HUES6 (cell line): ENCODE data around the gene RAD51C.

ENCODE experiments used
- H3K27ac ChIP-seq: 2 replicates; pipeline ENCODE4 v1.7.0; 2013; ENCODE audit warnings: low read depth, mild to moderate bottlenecking, low read length, inconsistent platforms
- H3K27me3 ChIP-seq: 2 replicates; pipeline ENCODE4 v1.6.1; 2013; ENCODE audit warnings: low read length; ENCODE audit not compliant: control insufficient read depth, insufficient read depth
- H3K36me3 ChIP-seq: 2 replicates; pipeline ENCODE4 v1.6.1; 2013; ENCODE audit warnings: low read length; ENCODE audit not compliant: control insufficient read depth, insufficient read depth
- H3K4me1 ChIP-seq: 2 replicates; pipeline ENCODE4 v1.6.1; 2013; ENCODE audit warnings: low read length; ENCODE audit not compliant: control insufficient read depth, insufficient read depth
- H3K4me3 ChIP-seq: 2 replicates; pipeline ENCODE4 v1.5.1; 2013; ENCODE audit warnings: low read depth, low read length
- H3K9ac ChIP-seq: one replicate; pipeline ENCODE4 v1.6.1; 2013; ENCODE audit warnings: mild to moderate bottlenecking, low read length
- H3K9me3 ChIP-seq: 2 replicates; pipeline ENCODE4 v1.6.1; 2013; ENCODE audit warnings: low read depth, low read length; ENCODE audit not compliant: control insufficient read depth, insufficient read depth

RAD51C gene

DNA sequence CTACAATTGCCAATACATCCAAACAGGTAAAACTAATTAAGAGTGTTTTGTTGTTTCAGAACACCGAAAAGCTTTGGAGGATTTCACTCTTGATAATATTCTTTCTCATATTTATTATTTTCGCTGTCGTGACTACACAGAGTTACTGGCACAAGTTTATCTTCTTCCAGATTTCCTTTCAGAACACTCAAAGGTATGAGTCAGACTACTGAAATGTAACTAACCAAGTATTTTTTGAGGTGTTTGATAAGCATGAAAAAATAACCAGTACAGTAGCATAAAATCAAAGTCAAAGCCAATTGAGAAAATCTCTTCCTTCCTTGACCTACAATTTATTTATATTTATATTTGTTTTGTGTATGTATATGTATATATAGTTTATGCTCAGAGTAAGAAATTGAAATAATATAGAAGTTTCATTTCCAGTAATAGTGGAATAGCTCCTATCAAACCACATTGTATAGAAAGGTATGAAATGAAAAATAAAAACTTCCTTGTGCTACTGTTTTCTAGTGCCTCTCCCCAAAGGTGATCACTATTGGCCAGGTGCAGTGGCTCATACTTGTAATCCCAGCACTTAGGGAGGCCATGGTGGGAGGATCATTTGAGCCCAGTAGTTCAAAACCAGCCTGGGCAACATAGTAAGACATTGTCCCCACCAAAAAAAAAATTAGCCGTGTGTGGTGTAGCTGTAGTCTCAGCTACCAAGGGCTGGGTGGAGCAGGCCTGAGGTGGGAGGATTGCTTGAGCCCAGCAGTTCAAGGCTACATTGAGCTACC is 10.9 kb downstream of the RAD51C start:
- peaks cover 22% of the 10 kb centered on the region for H3K36me3 ChIP-seq
- no peak overlapping the region for H3K27ac ChIP-seq
- H3K27me3 ChIP-seq, result no peaks in the 10 kb centered on the region

DNA sequence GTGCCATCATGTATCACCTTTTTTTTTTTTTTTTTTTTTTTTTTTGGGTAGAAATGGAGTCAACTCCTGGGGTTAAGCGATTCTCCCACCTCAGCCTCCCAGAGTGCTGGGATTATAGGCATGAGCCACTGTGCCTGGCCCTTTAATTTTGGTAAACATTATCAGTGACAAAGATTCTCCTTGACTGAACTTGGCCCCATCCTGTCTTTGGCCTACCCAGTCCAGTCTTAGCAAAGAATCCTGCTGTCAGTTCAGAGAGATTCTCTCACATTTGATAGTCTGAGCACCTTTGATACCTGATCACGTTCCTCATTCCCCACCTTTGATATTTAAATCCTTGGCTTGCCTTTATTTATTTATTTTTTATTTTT is 11.5 kb downstream of the RAD51C start:
- Histone ChIP-seq H3K9me3 (no peaks in the 10 kb centered on the region), H3K4me1 (no peaks in the 10 kb centered on the region), H3K36me3 (peaks cover 22% of the 10 kb centered on the region), H3K27me3 (no peaks in the 10 kb centered on the region), H3K4me3 (no peak overlapping the region), H3K27ac (no peak overlapping the region), H3K9ac (no peak overlapping the region)

More for the DNA sequence above, 10.9 kb downstream of the RAD51C start:
- no peak overlapping the region for H3K4me3 ChIP-seq
- H3K9ac ChIP-seq, result no peak overlapping the region
- H3K4me1 ChIP-seq, result no peaks in the 10 kb centered on the region
- H3K9me3 ChIP-seq, result no peaks in the 10 kb centered on the region

DNA sequence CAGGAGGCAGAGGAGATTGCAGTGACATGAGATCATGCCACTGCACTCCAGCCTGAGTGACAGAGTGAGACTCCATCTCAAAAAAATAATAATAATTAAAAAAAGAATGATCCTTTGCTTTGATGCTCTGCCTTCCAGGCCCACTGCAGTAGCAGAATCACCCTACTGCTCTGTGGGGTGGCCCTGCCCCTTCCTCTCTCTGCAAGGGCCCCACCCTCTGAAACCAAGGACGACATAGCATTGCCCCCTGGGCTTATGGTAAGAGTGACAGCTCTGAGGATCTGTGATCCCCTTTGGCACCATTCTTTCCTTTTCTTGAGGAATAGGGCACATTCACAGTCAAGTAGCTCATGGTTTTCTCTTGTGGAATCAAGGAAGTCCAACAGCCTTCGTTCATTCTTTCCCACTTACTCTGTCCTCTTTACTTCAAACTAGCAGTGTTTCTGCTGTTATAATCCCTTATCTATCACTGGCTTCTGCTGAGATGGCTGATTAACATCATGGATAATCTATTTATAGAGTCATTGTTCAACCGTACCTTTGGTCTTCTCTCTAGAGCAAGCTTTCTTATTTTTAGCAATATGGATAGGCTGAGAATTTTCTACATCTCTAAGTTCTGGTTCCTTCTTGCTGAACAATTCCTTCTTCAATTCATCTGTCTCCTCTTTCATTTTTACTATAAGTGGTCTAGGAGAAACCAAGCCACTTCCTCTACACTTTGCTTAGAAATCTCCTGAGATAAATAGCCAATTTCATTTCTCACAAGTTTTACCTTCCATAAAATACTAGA is 14.1 kb downstream of the RAD51C start:
- H3K4me1 ChIP-seq, result no peaks in the 10 kb centered on the region
- H3K27me3 ChIP-seq, result no peaks in the 10 kb centered on the region
- H3K36me3 ChIP-seq, result peaks cover 19% of the 10 kb centered on the region; the same call in 1 of the 2 replicates
- H3K9me3 ChIP-seq, result no peaks in the 10 kb centered on the region
- no peak overlapping the region for H3K4me3 ChIP-seq
- H3K9ac ChIP-seq, result no peak overlapping the region
- no peak overlapping the region for H3K27ac ChIP-seq

DNA sequence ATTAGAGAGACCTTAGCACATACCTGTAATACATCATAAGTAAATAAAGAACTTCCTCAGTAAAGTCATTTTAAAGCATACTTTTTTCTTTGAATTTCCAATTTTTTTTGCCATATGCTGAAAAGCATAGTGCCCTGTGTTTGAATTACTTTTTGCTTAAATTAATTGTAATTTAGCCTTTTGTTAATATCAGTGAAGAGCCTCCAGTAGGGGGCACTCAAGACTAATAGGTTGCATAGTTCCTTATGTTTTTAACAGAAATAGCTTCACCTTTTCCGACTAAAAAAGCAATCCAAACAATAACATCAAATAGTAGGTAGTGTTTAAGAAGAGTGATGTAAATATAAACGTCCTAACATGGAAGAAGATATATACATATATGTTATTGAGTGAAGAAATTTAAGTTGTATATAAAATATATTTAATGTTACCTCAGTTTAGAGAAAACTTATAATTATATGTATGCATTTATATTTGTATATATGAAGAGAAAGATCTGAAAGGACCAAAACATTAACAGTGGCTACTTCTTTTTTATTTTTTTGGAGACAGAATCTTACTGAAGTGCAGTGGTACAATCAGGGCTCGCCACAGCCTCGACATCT is 18.6 kb downstream of the RAD51C start:
- no peak overlapping the region for H3K9ac ChIP-seq
- H3K36me3 ChIP-seq, result peaks cover 12% of the 10 kb centered on the region; the same call in 1 of the 2 replicates
- H3K4me1 ChIP-seq, result no peaks in the 10 kb centered on the region
- H3K4me3 ChIP-seq, result no peak overlapping the region
- H3K27me3 ChIP-seq, result no peaks in the 10 kb centered on the region
- H3K9me3 ChIP-seq, result no peaks in the 10 kb centered on the region
- H3K27ac ChIP-seq, result no peak overlapping the region

DNA sequence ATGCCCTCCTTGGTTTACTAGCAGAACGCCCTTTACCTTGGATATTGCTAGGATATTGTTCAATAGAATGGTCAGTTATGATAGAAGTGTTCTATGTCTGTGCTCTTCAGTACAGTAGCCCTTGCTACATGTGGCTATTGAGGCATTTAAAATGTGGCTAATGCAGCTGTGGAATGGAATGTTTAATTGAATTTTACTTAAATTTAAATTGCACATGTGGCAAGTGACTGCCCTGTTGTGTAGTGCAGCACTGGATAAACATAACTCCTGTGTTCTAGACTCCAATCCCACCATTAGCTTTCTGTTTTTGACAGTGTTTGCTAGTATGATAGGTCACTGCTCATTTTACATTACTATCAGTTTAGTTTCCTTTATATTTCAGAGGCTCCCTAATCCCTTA is 29.9 kb downstream of the RAD51C start:
- H3K27me3 ChIP-seq, result no peaks in the 10 kb centered on the region
- no peak overlapping the region for H3K27ac ChIP-seq
- peaks cover 7% of the 10 kb centered on the region for H3K36me3 ChIP-seq
- no peaks in the 10 kb centered on the region for H3K9me3 ChIP-seq
- no peaks in the 10 kb centered on the region for H3K4me1 ChIP-seq
- no peak overlapping the region for H3K4me3 ChIP-seq
- H3K9ac ChIP-seq, result no peak overlapping the region

DNA sequence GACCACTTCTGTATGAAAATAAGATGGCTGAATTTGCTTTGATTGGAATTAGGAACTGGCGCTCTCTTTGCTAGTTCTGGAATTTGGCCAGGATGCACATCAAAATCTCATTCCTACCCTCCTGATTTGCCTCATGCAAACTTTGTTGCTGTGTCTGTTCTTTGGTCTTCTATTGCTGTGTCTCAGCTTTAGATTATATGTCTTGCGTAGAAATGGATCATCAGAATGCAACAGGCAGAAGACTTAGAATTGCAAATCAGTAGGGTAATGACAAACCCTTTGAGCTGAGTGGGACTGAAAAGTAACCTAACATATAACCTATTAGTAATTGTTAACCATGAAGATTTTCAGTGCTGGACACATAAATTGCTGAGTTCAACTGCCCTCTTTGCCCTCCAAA is 30.3 kb downstream of the RAD51C start:
- no peak overlapping the region for H3K9ac ChIP-seq
- no peaks in the 10 kb centered on the region for H3K9me3 ChIP-seq
- H3K4me3 ChIP-seq, result no peak overlapping the region
- H3K36me3 ChIP-seq, result peaks cover 7% of the 10 kb centered on the region
- no peak overlapping the region for H3K27ac ChIP-seq
- no peaks in the 10 kb centered on the region for H3K27me3 ChIP-seq
- H3K4me1 ChIP-seq, result no peaks in the 10 kb centered on the region

DNA sequence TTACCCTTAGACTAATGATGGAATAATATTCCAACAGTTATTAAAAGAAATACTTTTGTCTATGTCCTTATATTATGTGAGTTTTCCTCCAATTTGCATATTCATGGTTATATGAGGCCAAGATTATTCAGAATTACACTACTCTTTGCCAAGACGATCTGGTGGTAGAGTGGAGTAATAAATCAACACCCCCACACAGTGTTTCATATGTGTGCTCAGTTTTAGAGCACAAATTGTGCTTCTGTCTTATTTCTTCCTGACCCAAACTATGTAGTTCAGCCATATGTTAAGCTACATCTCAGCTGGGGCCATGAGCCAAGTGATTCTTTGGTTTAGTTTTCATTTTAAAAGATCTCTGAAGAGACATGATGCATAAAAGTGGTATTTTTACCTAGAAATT is 36.4 kb downstream of the RAD51C start:
- no peaks in the 10 kb centered on the region for H3K36me3 ChIP-seq
- no peak overlapping the region for H3K4me3 ChIP-seq
- no peaks in the 10 kb centered on the region for H3K4me1 ChIP-seq
- H3K27ac ChIP-seq, result no peak overlapping the region
- H3K9me3 ChIP-seq, result no peaks in the 10 kb centered on the region
- no peaks in the 10 kb centered on the region for H3K27me3 ChIP-seq
- no peak overlapping the region for H3K9ac ChIP-seq

DNA sequence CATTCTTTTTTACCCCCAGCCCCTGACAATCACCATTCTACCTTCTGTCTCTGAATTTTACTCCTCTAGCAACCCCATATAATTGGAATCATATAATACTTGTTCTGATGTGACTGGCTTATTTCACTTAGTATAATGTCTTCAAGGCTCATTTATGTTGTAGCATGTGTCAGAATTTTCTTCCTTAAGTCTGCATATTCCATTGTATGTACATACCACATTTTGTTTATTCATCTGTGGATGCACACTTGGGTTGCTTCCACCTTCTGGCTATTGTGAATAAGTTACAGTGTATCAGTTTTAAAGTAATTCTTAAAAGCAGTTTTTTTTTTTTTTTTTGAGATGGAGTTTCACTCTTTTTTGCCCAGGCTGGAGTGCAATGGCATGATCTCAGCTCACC is 38.5 kb downstream of the RAD51C start:
- Histone ChIP-seq H3K4me1 (no peaks in the 10 kb centered on the region), H3K9ac (no peak overlapping the region), H3K9me3 (no peaks in the 10 kb centered on the region), H3K27ac (no peak overlapping the region), H3K4me3 (no peak overlapping the region), H3K27me3 (no peaks in the 10 kb centered on the region), H3K36me3 (no peaks in the 10 kb centered on the region)

DNA sequence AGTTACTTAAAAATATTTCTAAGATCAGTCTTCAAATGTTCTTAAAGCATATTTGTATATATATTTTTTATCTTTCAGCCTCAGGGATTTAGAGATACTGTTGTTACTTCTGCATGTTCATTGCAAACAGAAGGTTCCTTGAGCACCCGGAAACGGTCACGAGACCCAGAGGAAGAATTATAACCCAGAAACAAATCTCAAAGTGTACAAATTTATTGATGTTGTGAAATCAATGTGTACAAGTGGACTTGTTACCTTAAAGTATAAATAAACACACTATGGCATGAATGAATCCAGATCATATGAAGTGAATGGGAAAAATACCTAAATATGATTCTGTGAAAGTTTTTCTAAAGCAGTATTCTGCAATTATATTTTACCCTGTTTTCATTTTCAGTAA is 41.6 kb downstream of the RAD51C start:
- no peak overlapping the region for H3K4me3 ChIP-seq
- no peak overlapping the region for H3K9ac ChIP-seq
- no peaks in the 10 kb centered on the region for H3K9me3 ChIP-seq
- no peaks in the 10 kb centered on the region for H3K36me3 ChIP-seq
- H3K4me1 ChIP-seq, result no peaks in the 10 kb centered on the region
- H3K27ac ChIP-seq, result no peak overlapping the region
- H3K27me3 ChIP-seq, result no peaks in the 10 kb centered on the region

DNA sequence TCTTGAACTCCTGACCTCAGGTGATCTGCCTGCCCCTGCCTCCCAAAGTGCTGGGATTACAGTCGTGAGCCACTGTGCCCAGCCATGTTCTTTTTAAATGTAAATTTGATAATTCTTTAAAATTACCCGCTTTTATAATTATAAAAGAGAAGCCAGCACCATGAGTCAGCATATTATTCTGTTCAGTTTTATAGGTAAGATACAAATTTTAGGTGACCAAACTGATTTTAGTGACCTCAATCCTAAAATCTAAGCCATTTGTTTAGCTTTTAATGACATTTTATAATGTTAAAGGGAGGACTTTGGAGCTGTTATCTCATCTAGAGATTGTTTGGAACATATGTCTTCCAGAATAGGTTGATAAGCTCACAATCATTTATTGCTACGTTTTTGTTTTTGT is 42.4 kb downstream of the RAD51C start:
- no peaks in the 10 kb centered on the region for H3K4me1 ChIP-seq
- no peak overlapping the region for H3K9ac ChIP-seq
- no peak overlapping the region for H3K4me3 ChIP-seq
- H3K27me3 ChIP-seq, result no peaks in the 10 kb centered on the region
- no peaks in the 10 kb centered on the region for H3K9me3 ChIP-seq
- H3K27ac ChIP-seq, result no peak overlapping the region
- no peaks in the 10 kb centered on the region for H3K36me3 ChIP-seq

DNA sequence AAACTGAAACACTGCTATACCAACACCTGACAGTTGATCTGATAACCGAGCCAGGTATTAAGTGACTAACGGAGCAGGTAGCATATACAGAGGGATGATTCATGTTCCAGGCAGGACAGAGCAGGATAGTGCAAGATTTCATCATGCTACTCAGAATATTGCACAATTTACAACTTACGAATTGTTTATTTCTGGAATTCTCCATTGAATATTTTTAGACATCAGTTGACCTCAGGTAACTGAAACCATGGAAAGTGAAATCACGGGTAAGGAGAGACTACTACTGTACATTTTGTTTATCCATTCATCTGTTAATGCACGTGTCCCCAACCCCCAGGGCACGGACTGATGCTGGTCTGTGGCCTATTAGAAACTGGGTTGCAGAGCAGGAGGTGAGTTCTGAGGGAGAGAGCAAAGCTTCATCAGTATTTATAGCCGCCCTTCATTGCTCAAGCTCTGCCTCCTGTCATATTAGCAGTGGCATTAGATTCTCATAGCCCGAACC is 48.8 kb downstream of the RAD51C start:
- H3K9ac ChIP-seq, result no peak overlapping the region
- no peaks in the 10 kb centered on the region for H3K9me3 ChIP-seq
- no peaks in the 10 kb centered on the region for H3K36me3 ChIP-seq

More for the DNA sequence above, 48.8 kb downstream of the RAD51C start:
- no peak overlapping the region for H3K27ac ChIP-seq
- no peaks in the 10 kb centered on the region for H3K4me1 ChIP-seq
- no peak overlapping the region for H3K4me3 ChIP-seq
- no peaks in the 10 kb centered on the region for H3K27me3 ChIP-seq
